Prostate gland (tissue), 2 donors: ENCODE measurements around the gene PALM.

Experiments used
- POLR2A ChIP-seq: fragments of 450-650 bp; IDR thresholded peaks from one replicate; pipeline ENCODE4 v1.6.1; 2016; ENCODE audit warnings: antibody characterized with exemption, mild to moderate bottlenecking
- POLR2AphosphoS5 ChIP-seq: sonication (generic); formaldehyde crosslinking; IDR thresholded peaks from one replicate; pipeline ENCODE4 v1.6.1; 2017; ENCODE audit warnings: antibody characterized with exemption
- TF ChIP-seq, protein P1 (sequence below), 4 experiments: fragments of 200-600 bp in 2 of 4; fragments of 450-650 bp in 2 of 4; sonication (generic) in 2 of 4; IDR thresholded peaks; 1 replicate in 3 of 4; 2 replicates in 1 of 4; pipeline ENCODE4 v1.5.1; 2016 to 2019; ENCODE audit warnings: antibody characterized with exemption in 4 of 4, mild to moderate bottlenecking in 2 of 4, moderate library complexity in 2 of 4

DNA sequence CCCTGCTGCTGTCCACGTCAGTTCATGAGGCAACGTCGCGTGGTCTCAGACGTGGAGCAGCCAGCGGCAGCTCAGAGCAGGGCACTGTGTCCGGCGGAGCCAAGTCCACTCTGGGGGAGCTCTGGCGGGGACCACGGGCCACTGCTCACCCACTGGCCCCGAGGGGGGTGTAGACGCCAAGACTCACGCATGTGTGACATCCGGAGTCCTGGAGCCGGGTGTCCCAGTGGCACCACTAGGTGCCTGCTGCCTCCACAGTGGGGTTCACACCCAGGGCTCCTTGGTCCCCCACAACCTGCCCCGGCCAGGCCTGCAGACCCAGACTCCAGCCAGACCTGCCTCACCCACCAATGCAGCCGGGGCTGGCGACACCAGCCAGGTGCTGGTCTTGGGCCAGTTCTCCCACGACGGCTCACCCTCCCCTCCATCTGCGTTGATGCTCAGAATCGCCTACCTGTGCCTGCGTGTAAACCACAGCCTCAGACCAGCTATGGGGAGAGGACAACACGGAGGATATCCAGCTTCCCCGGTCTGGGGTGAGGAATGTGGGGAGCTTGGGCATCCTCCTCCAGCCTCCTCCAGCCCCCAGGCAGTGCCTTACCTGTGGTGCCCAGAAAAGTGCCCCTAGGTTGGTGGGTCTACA lies 25.9 kb upstream of the PALM start:
- TF ChIP-seq, protein P1, sequence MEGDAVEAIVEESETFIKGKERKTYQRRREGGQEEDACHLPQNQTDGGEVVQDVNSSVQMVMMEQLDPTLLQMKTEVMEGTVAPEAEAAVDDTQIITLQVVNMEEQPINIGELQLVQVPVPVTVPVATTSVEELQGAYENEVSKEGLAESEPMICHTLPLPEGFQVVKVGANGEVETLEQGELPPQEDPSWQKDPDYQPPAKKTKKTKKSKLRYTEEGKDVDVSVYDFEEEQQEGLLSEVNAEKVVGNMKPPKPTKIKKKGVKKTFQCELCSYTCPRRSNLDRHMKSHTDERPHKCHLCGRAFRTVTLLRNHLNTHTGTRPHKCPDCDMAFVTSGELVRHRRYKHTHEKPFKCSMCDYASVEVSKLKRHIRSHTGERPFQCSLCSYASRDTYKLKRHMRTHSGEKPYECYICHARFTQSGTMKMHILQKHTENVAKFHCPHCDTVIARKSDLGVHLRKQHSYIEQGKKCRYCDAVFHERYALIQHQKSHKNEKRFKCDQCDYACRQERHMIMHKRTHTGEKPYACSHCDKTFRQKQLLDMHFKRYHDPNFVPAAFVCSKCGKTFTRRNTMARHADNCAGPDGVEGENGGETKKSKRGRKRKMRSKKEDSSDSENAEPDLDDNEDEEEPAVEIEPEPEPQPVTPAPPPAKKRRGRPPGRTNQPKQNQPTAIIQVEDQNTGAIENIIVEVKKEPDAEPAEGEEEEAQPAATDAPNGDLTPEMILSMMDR (IDR thresholded peaks at IDR 0.05): no peak
- no peak for TF ChIP-seq POLR2AphosphoS5
- TF ChIP-seq POLR2A: no peak
